Measurements from ENCODE around the gene MCRIP1.

The MCRIP1 gene

GRCh38 chr17:81860756-81861568, 27.9 kb upstream of the MCRIP1 start:
- peak; percentile 100 for DNase-seq

- no peak for DNase-seq
Measured at GRCh38 chr17:81859906-81860755, 27.0 kb upstream of the MCRIP1 start, which contains the start of gene P4HB. TSS of gene P4HB (minus strand) at chr17:81860535. CDS start at chr17:81860471, 64 bp downstream.

DNA sequence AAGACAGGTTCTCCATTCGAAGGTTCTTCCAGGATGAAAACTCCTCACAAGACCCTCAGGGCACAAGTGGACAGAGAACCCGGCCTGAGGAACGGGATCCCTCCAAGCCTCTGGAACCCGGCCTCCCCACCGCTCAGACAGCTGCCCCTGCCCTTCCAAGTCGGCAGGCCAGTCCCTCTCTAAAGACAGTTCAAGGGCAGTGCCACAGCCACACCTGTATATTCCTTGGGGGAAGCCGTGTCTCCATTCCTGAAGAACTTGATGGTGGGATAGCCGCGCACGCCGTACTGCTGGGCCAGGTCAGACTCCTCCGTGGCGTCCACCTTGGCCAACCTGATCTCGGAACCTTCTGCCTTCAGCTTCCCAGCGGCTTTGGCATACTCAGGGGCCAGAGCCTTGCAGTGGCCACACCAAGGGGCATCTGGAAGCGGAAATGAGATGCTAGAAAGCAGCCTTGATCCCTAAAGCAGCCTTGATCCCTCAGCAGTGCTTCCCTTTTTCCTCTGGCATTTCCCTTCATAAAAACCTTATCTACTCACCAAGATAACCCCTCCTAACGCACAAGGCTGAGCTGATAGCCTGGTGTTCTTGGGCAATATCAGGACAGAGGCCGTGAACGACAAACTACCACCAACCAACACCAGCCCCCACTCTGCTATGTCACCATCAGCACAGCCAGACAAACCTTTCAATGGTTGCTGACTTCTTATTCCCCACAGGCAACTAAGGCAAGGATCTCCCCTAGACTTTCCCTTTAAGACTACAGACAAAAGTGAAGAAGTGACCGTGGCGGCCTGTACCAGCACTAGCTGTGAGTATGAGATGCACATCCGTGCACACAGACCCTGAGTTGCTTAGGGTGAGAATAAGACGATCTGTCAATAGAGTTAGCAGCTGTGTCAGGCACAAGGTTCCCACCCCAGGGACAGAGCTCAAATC, 26.1 kb upstream of the MCRIP1 start:
- DNase-seq = no peak

GRCh38 chr17:81858170-81858966, 25.3 kb upstream of the MCRIP1 start:
- DNase-seq = no peak

GRCh38 chr17:81854974-81855774, 22.1 kb upstream of the MCRIP1 start:
- DNase-seq = no peak

DNA sequence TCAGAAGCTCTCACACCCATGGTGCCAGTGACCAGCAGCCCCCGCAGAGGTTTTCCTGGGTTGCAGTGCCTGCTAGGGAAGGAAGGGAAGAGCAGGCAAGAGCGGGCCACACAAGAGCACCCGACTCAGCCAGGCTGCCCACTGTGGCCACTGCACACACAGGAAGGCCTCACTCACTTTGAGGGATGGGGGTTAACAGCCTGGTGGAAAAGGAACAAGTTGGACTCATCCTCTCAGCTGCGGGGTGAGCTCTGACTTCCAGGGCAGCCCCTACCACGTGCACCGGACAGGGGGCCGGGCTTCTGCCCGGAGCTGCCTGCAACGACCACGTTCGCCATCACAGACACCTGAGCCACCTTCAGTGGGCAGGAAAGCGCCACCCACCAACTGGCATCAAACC, 19.1 kb upstream of the MCRIP1 start:
- DNase-seq = no peak

DNA sequence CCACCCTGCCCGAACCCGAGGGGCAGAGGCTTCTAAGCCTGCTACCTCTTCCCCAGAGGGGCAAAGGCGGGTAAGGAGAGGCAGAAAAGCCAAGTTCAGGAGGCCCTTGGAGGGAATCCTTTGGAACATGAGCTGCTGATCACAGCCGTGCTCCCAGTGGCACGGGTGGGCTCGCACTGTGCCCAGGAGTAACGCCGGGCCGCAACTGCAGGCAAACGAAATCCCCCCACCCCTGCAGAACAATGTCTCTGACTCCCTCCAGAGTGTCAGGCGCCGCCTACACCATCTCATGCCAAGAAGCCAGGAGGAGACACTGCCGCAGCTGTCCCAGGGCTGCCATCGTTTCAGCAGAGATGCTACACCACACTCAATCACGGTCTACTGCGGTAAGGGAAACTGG, 18.3 kb upstream of the MCRIP1 start:
- no peak for DNase-seq

DNA sequence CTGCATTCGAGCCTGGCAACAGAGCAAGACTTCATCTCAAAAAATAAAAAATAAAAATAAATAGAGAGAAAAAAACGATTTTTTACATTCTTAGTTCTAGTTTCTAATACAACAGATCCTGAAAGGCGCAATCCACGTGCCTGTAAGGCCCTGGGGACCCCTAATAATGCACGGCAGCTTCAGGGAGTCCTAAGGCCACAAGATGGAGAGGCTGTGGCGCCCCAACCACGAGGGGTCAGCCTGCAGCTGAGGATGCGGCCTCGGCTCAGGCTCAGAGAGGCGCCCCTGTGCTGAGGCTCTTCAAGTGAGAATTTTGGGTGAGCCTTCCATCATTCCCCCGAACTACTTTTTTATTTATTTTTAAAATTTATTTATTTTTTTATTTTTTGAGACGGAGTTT, 16.4 kb upstream of the MCRIP1 start:
- DNase-seq = no peak

- no peak for DNase-seq
Measured at GRCh38 chr17:81846743-81847689, 13.9 kb upstream of the MCRIP1 start.

DNA sequence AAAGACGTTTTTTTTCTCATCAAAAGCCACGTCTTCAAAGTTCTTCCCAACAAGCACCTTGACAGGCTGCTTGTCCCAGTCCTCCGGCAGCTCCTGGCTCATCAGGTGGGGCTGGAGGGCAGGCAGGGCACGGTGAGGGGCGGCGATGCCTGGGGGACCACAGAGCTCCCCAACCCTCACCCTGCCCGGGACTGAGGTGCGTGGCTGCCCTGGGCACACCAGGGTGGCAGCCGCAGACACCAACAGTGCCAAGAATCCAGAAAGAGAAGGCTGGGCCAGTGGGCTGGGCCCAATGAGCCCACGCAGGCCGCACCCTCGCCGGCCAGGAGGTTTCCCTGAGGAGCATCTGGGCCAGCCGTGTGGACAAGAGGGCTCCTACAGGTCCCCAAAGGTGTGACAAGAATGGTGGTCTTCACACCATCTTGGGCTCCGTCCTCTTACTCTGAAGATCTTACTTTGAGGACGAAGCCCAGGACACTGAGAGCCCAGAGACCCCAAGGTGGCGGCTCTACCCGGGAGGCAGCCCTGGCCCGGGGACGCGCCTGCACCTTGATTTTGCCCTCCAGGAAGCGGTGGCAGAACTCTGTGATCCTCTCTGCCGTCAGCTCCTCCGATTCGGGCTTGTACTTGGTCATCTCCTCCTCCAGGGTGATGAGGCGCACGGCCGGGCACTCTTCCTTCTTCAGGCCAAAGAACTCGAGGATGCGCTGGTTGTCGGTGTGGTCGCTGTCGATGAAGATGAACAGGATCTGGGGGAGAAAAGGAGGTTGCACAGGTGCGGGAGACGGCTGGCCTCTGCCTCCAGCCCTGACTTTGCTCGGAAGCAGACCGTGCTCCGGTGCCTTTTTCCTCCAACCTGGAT, 13.0 kb upstream of the MCRIP1 start:
- no peak for DNase-seq

DNA sequence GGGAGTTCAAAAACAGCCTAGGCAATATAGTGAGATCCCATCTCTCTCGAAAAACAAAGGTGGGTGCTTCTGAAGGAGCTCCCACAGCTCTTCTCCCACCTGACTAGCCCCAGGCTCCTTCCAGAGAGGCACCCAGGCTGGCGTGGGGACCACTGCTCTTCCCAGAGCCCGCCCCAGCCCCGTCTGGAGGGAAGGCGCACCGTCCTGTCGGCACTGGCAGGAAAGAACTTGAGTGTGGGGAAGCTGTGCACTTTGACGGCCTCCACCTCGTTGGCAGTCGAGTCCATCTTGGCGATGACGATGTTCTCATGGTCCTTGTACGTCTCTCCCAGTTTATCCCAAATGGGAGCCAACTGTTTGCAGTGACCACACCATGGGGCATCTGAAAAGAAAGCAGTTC, 12.3 kb upstream of the MCRIP1 start:
- no peak for DNase-seq

- no peak for DNase-seq
Measured at GRCh38 chr17:81844887-81845286, 11.8 kb upstream of the MCRIP1 start.

- no peak for DNase-seq
Measured at GRCh38 chr17:81844327-81844851, 11.3 kb upstream of the MCRIP1 start.

GRCh38 chr17:81843713-81844326, 10.7 kb upstream of the MCRIP1 start:
- no peak for DNase-seq

DNA sequence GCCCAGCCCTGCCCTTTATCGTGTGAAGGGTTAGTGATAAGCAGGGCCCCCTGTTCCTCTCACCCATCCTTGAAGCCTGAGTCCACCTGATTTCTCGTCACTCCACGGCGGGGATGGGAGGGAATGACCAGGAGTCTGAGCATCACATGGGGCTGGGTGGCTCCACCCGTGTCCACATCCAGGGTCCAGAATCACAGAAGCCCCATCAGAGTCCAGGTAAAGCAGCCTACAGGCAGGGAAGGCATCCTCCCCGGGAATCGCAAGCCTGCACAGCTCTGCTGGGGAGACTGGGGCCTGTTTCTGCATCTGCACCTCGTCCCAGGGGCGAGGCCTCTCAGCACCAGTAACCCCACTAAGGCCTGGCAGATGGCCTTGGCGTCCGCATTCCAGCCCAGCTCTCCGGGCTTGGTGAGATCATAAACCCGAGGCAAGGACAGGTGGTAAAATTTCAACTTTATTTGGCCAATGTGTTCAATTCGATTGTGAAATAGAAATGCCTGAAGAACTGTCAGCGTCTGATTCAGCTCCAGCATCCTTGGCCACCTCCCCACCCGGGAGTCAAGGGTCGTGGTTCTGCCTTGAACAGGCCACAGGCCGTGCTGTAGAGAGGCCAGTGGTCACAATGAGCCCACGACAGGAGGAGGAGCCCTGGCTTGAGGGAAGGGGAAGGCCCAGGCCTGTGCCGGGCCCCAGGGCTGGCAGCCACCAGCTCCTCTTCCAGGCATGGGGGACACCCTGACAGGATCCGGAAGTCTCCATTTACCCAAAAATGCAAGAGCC, 9.8 kb upstream of the MCRIP1 start:
- DNase-seq = no peak

DNA sequence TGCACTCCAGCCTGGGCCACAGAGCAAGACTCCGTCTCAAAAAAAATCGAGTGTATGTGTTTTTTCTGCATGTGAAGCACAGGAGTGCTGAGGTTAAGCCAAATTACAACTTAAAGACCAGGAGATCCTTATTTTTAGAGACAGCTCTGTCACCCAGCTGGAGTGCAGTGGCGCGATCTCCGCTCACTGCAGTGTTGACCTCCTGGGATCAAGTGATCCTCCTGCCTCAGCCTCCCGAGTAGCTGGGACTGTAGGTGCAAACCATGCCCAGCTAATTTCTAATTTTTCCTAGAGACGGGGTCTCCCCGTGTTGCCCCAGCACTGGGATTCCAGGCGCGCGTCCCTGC, 9.3 kb upstream of the MCRIP1 start:
- DNase-seq = no peak

- DNase-seq = no peak
Measured at GRCh38 chr17:81841866-81842265, 8.8 kb upstream of the MCRIP1 start.
